GM18519 (cell line): ENCODE measurements around the gene TRIM14.
"Not testable (repeated sequence)": the region's sequence is repeated elsewhere in the genome, so short reads cannot be mapped to it uniquely, and the experiment has no call there.

Experiments used
- ATAC-seq: cut with Tn5 transposase; IDR thresholded peaks from one replicate; pipeline ENCODE4 v1.9.1; 2021; ENCODE audit warnings: mild to moderate bottlenecking, moderate library complexity; ENCODE audit not compliant: unreplicated experiment, low FRiP score

TRIM14 gene

DNA sequence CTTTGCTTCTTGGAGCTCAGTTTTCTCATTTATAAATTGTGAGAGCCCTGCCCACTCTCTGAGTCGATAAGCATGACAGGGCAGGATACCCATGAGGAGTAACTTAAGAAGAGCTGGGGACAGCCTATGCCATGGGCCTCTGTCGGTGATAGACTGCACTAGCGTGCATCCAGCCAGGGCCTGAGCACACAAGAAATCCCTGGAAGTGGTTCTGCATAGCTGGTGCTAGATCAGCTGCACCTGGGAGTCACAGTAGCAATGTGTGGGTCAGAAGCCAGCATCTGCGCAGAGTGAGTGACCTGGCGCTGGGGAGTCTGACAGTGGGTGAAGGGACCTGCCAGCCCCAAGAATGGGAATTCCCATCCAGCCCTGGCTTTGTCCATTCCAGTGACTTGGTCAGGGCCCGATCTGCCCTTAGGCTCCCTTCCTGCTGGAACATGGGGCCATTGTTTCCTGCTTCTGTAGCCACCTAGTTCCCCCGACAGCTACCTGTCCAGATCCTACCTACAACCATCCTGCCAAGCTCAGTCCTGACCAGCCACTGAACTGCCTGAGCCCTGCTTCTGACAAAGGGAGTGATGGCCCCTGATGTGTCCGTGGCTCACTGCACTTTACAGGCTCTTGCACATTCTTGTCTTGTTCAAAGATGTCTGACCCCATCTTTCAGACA, 98.4 kb downstream of the TRIM14 start:
- ATAC-seq, result no peak

DNA sequence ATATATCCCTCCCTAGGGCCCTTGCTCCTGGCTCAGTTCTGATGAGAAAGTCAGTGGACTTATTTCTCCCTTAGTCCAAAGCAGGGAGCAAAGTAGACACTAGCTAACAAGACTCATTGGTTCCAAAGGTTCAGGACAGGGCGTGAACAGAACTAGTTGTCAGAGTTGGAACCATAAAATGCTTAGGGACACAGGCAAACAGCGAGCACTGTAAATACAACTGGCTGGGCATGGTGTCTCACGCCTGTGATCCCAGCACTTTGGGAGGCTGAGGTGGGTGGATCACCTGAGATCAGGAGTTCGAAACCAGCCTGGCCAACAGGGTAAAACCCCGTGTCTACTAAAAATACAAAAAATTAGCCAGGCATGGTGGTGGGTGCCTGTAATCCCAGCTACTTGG, 99.2 kb downstream of the TRIM14 start:
- ATAC-seq, result not testable (repeated sequence)
